Right lobe of liver (tissue), 6 donors: ENCODE results near the gene OPTN. TPM values are rescaled to one million over a fixed set of nuclear protein-coding genes. Genes with fewer than 3 reads are reported as not detected.
A peak's percentile ranks its signal among the peaks of the same experiment; 100 is the strongest.
"Not testable (repeated sequence)": the region's sequence is repeated elsewhere in the genome, so short reads cannot be mapped to it uniquely, and the experiment has no call there.

ENCODE experiments used
- ATAC-seq, 4 donors: fragments of 200-7000 bp; cut with Tn5 transposase; one replicate each; pipeline ENCODE4 v1.9.1; 2020; ENCODE audit warnings: mild to moderate bottlenecking in 4 of 4, moderate library complexity in 4 of 4
- DNase-seq, 3 donors: peaks; one replicate each; pipeline ENCODE4 v3.0.0-alpha.2; 2020
- H3K27ac ChIP-seq, 3 donors: fragments of 200-600 bp; one replicate each; pipeline ENCODE4 v1.8.0; 2022
- H3K27me3 ChIP-seq, 2 donors: fragments of 200-600 bp; one replicate each; pipeline ENCODE4 v1.8.0; 2022
- H3K36me3 ChIP-seq, 4 donors: fragments of 200-600 bp; sonication (generic) in 1 of 4; one replicate each; pipeline versions ENCODE4 v1.5.1 to v1.8.0; 2017 to 2022; ENCODE audit warnings: control low read depth in 1 of 4
- H3K4me1 ChIP-seq, 4 donors: fragments of 200-600 bp; sonication (generic) in 1 of 4; one replicate each; pipeline versions ENCODE4 v1.5.1 to v1.8.0; 2017 to 2022; ENCODE audit warnings: control low read depth in 1 of 4
- H3K4me3 ChIP-seq, 3 donors: fragments of 200-600 bp; one replicate each; pipeline ENCODE4 v1.8.0; 2022
- H3K9me3 ChIP-seq, 4 donors: fragments of 200-600 bp; sonication (generic) in 1 of 4; one replicate each; pipeline versions ENCODE4 v1.5.1 to v1.8.0; 2017 to 2022; ENCODE audit warnings: control low read depth in 1 of 4
- POLR2A ChIP-seq: fragments of 450-650 bp; IDR thresholded peaks from one replicate; pipeline ENCODE4 v1.6.1; 2017; ENCODE audit warnings: antibody characterized with exemption, mild to moderate bottlenecking
- WGBS: methylation state at CpG from one replicate; pipeline ENCODE4 v1.1.6; 2018; ENCODE audit warnings: low coverage, low lambda C conversion rate; ENCODE audit not compliant: insufficient coverage; ENCODE audit errors: missing lambda C conversion rate; 5-methylcytosine and 5-hydroxymethylcytosine counted together
- intact Hi-C, 2 donors: fragments of 100-400 bp; cut with DNase I; formaldehyde crosslinking; loops; one replicate each; pipeline versions ENCODE4 v1.11.2 to v1.14.1; 2022
- total RNA-seq, 6 experiments: library from RNA; depleted of rRNA in 2 of 6; stranded (reverse); fragments of >200 nt in 2 of 6; fragmentation: NEBNext Ultra II Directional in 3 of 6; extraction: Animal tissue kit (Norgen Biotek cat#: 25700) in 3 of 6; gene quantifications; one replicate each; pipeline versions ENCODE4 v1.1.0 to v1.2.4, GENCODE V29; 2016 to 2023
- TF ChIP-seq, protein P1 (sequence below), 4 donors: fragments of 200-600 bp in 3 of 4; fragments of 450-650 bp in 1 of 4; IDR thresholded peaks; one replicate each; pipeline versions ENCODE4 v1.5.1 to v1.8.0; 2016 to 2022; ENCODE audit warnings: antibody characterized with exemption in 4 of 4, mild to moderate bottlenecking in 2 of 4
- donor health status: DM: no; HTN: yes; CAD: no.
- donor health status: DM: no; HTN: no; CAD: no.
- donor health status: DM: no; HTN: no; CAD: no.
- donor health status: DM: no; HTN: yes; CAD: no.
- donor health status: DM: no; HTN: yes; CAD: no.

Gene OPTN
- total RNA-seq, 6 experiments from 2014 or later = 30.4 to 70.7 (median 36.9) TPM

DNA sequence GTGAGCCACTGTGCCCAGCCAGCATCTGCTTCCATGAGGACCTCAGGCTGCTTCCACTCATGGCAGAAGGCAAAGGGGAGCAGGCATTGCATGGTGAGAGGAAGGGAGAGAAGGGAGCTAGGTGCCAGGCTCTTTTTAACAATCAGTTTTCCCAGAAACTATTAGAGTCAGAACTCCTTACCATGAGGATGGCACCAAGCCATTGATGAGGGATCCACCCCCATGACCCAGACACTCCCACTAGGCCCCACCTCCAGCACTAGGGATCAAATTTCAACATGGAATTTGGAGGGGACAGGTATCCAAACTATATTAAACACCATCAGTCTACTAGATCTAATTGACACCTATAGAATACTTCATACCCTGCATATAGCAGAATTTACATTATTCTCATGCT lies 47.2 kb downstream of the OPTN start:
- no peak overlapping the region for H3K4me3 ChIP-seq
- H3K4me1 ChIP-seq = peaks cover 0 to 10% (median 2%) of the 10 kb centered on the region in 4 donors
- no peak for TF ChIP-seq POLR2A
- TF ChIP-seq, protein P1, sequence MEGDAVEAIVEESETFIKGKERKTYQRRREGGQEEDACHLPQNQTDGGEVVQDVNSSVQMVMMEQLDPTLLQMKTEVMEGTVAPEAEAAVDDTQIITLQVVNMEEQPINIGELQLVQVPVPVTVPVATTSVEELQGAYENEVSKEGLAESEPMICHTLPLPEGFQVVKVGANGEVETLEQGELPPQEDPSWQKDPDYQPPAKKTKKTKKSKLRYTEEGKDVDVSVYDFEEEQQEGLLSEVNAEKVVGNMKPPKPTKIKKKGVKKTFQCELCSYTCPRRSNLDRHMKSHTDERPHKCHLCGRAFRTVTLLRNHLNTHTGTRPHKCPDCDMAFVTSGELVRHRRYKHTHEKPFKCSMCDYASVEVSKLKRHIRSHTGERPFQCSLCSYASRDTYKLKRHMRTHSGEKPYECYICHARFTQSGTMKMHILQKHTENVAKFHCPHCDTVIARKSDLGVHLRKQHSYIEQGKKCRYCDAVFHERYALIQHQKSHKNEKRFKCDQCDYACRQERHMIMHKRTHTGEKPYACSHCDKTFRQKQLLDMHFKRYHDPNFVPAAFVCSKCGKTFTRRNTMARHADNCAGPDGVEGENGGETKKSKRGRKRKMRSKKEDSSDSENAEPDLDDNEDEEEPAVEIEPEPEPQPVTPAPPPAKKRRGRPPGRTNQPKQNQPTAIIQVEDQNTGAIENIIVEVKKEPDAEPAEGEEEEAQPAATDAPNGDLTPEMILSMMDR (IDR thresholded peaks at IDR 0.05) = no peak
- no peaks in the 10 kb centered on the region for H3K27me3 ChIP-seq
- peak in 1 of 4 donors; percentile 18 for ATAC-seq
- intact Hi-C loops = no loop called here
- no peaks in the 10 kb centered on the region for H3K9me3 ChIP-seq
- no peak for DNase-seq
- H3K27ac ChIP-seq = no peak overlapping the region
- peaks cover 0 to 2% (median 0%) of the 10 kb centered on the region in 4 donors for H3K36me3 ChIP-seq

DNA sequence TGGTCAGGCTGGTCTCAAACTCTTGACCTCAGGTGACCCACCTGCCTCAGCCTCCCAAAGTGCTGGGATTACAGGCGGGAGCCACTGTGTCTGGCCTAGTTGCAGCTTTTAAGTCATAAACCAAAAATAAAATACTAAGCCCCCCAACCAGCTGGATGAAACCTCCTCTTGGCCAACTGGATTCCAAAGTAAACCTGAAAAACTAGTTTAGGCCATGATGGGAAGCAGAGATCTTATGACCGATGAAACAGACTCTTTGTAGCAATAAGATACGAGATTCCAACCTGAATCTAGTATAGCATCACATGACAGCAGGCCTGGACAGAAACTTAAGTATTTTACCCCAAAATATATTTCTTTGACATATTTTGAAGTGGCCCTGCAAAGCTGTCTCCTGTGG lies 52.3 kb downstream of the OPTN start:
- ATAC-seq = no peak
- intact Hi-C loops = no loop called here
- TF ChIP-seq, protein P1 (IDR thresholded peaks at IDR 0.05) = no peak

DNA sequence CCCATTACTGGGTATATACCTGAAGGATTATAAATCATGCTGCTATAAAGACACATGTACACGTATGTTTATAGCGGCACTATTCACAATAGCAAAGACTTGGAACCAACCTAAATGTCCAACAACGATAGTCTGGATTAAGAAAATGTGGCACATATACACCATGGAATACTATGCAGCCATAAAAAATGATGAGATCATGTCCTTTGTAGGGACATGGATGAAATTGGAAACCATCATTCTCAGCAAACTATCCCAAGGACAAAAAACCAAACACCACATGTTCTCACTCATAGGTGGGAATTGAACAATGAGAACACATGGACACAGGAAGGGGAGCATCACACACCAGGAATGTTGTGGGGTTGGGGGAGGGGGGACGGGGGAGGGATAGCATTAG lies 55.9 kb downstream of the OPTN start:
- H3K4me3 ChIP-seq, ATAC-seq, H3K27me3 ChIP-seq, DNase-seq, H3K4me1 ChIP-seq, intact Hi-C loops, H3K27ac ChIP-seq, H3K9me3 ChIP-seq, H3K36me3 ChIP-seq: not testable (repeated sequence)
- 82% methylated on average over 4 of the region's 4 CpGs for WGBS

More for the DNA sequence above, 52.3 kb downstream of the OPTN start:
- Histone ChIP-seq H3K4me3 (no peak overlapping the region), H3K27ac (no peak overlapping the region), H3K27me3 (no peaks in the 10 kb centered on the region), H3K4me1 (peaks cover 0 to 10% (median 2%) of the 10 kb centered on the region in 4 donors), H3K9me3 (no peaks in the 10 kb centered on the region), H3K36me3 (no peaks in the 10 kb centered on the region)
- DNase-seq = no peak
- WGBS = 96% methylated on average over 3 of the region's 3 CpGs

DNA sequence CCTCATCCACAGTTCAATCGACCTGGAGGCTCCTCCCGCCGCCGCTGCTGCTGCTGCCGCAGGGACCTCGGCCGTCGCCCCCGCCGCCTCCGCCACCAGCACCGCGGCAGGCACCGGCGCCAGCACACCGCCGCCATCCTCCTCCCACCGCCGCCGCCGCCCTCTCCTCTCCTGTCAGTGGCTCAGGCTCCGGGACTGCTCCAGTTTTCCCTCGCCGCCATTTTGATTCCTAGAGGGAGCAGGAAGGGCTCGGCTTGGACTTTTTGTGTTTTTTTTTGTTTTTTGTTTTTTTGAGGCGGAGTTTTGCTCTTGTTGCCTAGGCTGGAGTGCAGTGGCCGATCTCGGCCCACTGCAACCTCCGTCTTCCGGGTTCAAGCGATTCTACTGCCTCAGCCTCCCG lies 58.4 kb downstream of the OPTN start:
- TF ChIP-seq, protein P1 (IDR thresholded peaks at IDR 0.05) = no peak
- TF ChIP-seq POLR2A = no peak
- WGBS = 60% methylated on average over 12 of the region's 32 CpGs
- peak overlapping the region; percentile 15 to 46 (median 29) for H3K4me3 ChIP-seq

DNA sequence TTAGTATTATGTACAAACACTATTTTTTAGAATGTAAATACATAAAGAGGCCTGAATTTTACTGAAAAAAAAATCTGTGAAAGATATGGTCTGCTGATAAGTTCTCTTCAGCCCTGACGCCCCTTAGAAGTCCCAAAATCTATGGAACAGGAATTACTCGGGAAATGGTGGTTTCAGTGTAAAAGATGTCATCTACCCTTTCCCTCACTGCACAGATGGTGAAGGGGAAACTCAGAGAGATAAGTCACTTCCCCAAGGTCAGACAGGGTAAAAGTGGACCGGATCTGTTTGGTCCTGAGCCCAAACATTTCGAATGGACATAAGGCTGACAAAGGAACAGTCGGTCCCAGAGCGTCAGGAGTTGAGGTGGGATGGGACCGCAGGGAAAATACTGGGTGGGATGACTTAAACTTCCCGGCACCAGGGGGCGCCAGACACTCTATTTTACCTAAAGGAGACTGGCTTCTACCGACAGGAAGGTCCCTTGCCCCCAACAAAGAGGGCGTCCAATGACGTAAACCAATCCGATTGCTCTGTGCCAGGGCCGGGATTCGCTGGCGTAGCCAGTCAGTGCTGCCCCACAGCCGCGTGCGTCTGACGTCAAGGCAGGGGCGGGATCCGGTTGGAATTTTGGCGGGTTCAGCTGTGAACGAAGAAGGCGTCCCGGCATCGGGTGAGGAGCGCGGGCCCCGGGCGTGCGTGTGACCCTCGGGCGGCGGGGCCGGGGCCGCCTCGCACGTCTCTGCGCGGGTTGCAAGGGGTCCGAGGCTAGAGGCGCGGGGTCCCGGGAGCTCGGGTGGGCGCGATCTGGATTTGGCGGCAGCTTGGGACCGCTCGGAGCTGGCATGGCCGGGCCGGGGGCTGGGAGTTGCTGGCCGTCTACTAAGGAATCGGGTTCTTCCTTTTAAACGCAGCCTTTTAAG lies 61.2 kb downstream of the OPTN start, which contains the start of gene MCM10:
Gene MCM10, plus strand, starts transcription at position 625 of the 923 bp plus-strand sequence. CDS start 2,645 bp downstream, outside the sequence.
- peaks cover 0 to 8% (median 0%) of the 10 kb centered on the region in 4 donors for H3K4me1 ChIP-seq
- intact Hi-C loops = no loop called here
- peak; percentile 97 to 99 (median 98) for DNase-seq
- no peaks in the 10 kb centered on the region for H3K27me3 ChIP-seq
- H3K36me3 ChIP-seq = no peaks in the 10 kb centered on the region
- TF ChIP-seq, protein P1 (IDR thresholded peaks at IDR 0.05) = peak; percentile 86 to 92 (median 87)
- no peak for TF ChIP-seq POLR2A
- peak; percentile 99 to 100 (median 100) for ATAC-seq
- H3K27ac ChIP-seq = no peak within 1 kb of the TSS
- WGBS = 0% methylated on average over 11 of the region's 56 CpGs
- H3K4me3 ChIP-seq = peak within 1 kb of the TSS; percentile 32 to 49 (median 38)
- H3K9me3 ChIP-seq = no peaks in the 10 kb centered on the region

More for the DNA sequence above, 58.4 kb downstream of the OPTN start:
- H3K36me3 ChIP-seq = no peaks in the 10 kb centered on the region
- no peaks in the 10 kb centered on the region for H3K9me3 ChIP-seq
- H3K4me1 ChIP-seq = peaks cover 0 to 8% (median 0%) of the 10 kb centered on the region in 4 donors
- intact Hi-C loops = no loop called here
- DNase-seq (no peak), ATAC-seq (no peak)
- no peaks in the 10 kb centered on the region for H3K27me3 ChIP-seq
- no peak overlapping the region for H3K27ac ChIP-seq
